Vagina (tissue), 2 donors: Measurements from ENCODE around the gene PTPN11. TPM values are rescaled to one million over a fixed set of nuclear protein-coding genes. Genes with fewer than 3 reads are reported as not detected.

Experiments
- DNase-seq, 2 donors: peaks; one replicate each; pipeline ENCODE4 v3.0.0-alpha.2; 2017; ENCODE audit errors: extremely low spot score in 2 of 2
- H3K27ac ChIP-seq: fragments of 200-600 bp; sonication (generic); one replicate; pipeline ENCODE4 v1.5.1; 2019
- H3K27me3 ChIP-seq: fragments of 200-600 bp; sonication (generic); one replicate; pipeline ENCODE4 v1.5.1; 2019
- H3K36me3 ChIP-seq, 2 donors: fragments of 200-600 bp; sonication (generic); one replicate each; pipeline ENCODE4 v1.5.1; 2017 to 2019
- H3K4me1 ChIP-seq: fragments of 200-600 bp; sonication (generic); one replicate; pipeline ENCODE4 v1.5.1; 2019
- H3K4me3 ChIP-seq, 2 donors: fragments of 200-600 bp; sonication (generic); 1 replicate in 1 of 2; 2 replicates in 1 of 2; pipeline ENCODE4 v1.5.1; 2016 to 2019
- H3K9me3 ChIP-seq: fragments of 200-600 bp; sonication (generic); one replicate; pipeline ENCODE4 v1.5.1; 2019
- POLR2A ChIP-seq, 2 donors: fragments of 450-650 bp; IDR thresholded peaks; one replicate each; pipeline ENCODE4 v1.6.1; 2017; ENCODE audit warnings: antibody characterized with exemption in 2 of 2, mild to moderate bottlenecking in 2 of 2, moderate library complexity in 2 of 2
- POLR2AphosphoS5 ChIP-seq, 2 donors: sonication (generic); formaldehyde crosslinking; IDR thresholded peaks; one replicate each; pipeline ENCODE4 v1.9.0; 2017; ENCODE audit warnings: antibody characterized with exemption in 2 of 2, mild to moderate bottlenecking in 2 of 2, low read depth in 1 of 2; ENCODE audit not compliant: insufficient read depth in 1 of 2
- intact Hi-C: fragments of 100-400 bp; cut with DNase I; formaldehyde crosslinking; loops from one replicate; pipeline ENCODE4 v1.15.1; 2023
- total RNA-seq: library from RNA; depleted of rRNA; stranded (reverse); fragments of >200 nt; gene quantifications from one replicate; pipeline ENCODE4 v1.2.3, GENCODE V29; 2016
- TF ChIP-seq, protein P1 (sequence below), 3 experiments: fragments of 450-650 bp in 2 of 3; fragments of 200-600 bp in 1 of 3; sonication (generic) in 1 of 3; IDR thresholded peaks; one replicate each; pipeline ENCODE4 v1.5.1; 2017 to 2019; ENCODE audit warnings: antibody characterized with exemption in 3 of 3, mild to moderate bottlenecking in 2 of 3, moderate library complexity in 2 of 3

The PTPN11 gene
- total RNA-seq, 1 donor from 2014 or later = 57.2 TPM

DNA sequence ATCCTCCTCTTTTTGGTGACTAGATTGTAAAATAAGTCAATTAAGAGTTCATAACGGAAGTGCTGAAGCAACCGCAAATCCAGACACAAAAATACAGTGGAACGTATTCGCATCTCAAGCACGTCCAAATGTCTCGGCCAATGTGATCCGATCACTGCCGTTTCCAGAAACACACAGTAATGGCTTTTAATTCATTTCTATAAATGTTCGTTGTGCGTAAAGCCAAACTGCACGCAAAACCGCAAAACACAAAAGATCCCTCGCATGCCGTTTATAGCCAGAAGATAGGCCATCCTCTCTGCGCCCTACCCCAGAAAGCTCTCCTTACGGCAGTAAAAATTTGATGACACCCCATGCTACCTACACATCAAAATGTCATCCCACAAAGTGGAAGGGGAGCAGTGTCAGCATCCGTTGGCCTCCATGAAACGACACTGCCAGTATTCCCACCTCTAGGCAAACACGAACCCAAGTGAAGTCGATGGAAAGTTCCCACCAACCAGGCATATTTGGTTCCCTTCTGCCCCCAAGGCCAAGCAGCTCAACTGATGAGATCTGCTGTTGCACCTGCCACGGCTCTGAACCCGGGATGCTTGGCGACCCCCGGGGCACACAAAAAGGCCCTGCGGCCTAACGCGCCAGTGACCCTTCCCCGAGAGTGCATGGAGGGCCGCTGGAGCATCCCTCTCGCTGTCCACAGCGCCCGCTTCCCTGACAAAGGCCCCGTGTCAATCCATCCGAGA lies 37.9 kb upstream of the PTPN11 start:
- peak overlapping the region; percentile 77 for H3K27ac ChIP-seq
- intact Hi-C loops = loop anchor here (10.0 kb wide), 1 partner anchor 186 kb away; no protein-coding TSS in a partner anchor
- DNase-seq = no peak

DNA sequence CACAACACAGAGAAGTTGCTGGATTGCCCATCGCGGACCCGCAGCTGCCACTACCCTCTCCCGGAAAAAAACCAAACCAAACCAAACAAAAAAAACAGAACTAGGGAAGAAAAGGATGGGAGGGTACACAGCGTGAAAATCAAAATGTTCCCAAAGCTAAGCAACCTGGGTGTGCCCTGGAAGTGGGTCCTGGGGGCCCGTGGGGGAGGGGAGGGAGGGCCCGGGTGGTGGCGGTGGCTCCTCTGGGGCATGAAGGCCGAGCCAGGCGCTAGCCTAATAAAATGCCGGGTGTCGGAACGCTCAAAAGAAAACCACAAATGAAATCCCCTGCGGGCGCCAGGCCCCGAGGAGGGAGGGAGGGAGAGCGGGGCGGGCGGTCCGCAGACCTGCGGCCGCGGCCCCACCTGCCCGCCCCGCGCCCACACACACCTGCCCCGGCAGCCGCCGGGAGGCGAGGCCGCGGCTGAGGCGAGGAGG lies 37.3 kb upstream of the PTPN11 start:
- Histone ChIP-seq H3K27me3 (no peaks in the 10 kb centered on the region), H3K4me1 (peaks cover 32% of the 10 kb centered on the region), H3K9me3 (no peaks in the 10 kb centered on the region), H3K27ac (peak overlapping the region; percentile 77), H3K36me3 (no peaks in the 10 kb centered on the region), H3K4me3 (peak overlapping the region; percentile 75 to 77)
- intact Hi-C loops = loop anchor here (10.0 kb wide), 1 partner anchor 187 kb away; no protein-coding TSS in a partner anchor
- TF ChIP-seq POLR2A (IDR thresholded peaks at IDR 0.05) = no peak
- no peak for TF ChIP-seq POLR2AphosphoS5 (IDR thresholded peaks at IDR 0.05; ENCODE audit: insufficient read depth in 1 of 2, low read depth in 1 of 2)
- TF ChIP-seq, protein P1, sequence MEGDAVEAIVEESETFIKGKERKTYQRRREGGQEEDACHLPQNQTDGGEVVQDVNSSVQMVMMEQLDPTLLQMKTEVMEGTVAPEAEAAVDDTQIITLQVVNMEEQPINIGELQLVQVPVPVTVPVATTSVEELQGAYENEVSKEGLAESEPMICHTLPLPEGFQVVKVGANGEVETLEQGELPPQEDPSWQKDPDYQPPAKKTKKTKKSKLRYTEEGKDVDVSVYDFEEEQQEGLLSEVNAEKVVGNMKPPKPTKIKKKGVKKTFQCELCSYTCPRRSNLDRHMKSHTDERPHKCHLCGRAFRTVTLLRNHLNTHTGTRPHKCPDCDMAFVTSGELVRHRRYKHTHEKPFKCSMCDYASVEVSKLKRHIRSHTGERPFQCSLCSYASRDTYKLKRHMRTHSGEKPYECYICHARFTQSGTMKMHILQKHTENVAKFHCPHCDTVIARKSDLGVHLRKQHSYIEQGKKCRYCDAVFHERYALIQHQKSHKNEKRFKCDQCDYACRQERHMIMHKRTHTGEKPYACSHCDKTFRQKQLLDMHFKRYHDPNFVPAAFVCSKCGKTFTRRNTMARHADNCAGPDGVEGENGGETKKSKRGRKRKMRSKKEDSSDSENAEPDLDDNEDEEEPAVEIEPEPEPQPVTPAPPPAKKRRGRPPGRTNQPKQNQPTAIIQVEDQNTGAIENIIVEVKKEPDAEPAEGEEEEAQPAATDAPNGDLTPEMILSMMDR (IDR thresholded peaks at IDR 0.05) = no peak
- DNase-seq = no peak

More for the DNA sequence above, 37.9 kb upstream of the PTPN11 start:
- H3K4me1 ChIP-seq = peaks cover 32% of the 10 kb centered on the region
- no peaks in the 10 kb centered on the region for H3K27me3 ChIP-seq
- H3K36me3 ChIP-seq = no peaks in the 10 kb centered on the region
- no peaks in the 10 kb centered on the region for H3K9me3 ChIP-seq
- H3K4me3 ChIP-seq = peak overlapping the region; percentile 75 to 77
- TF ChIP-seq POLR2AphosphoS5 (IDR thresholded peaks at IDR 0.05; ENCODE audit: insufficient read depth in 1 of 2, low read depth in 1 of 2) = no peak
- TF ChIP-seq POLR2A (IDR thresholded peaks at IDR 0.05) = no peak
- TF ChIP-seq, protein P1 (IDR thresholded peaks at IDR 0.05) = no peak

GRCh38 chr12:112381883-112382796 lies 36.6 kb upstream of the PTPN11 start, which contains the start of gene HECTD4:
TSS of gene HECTD4 (minus strand) at chr12:112382431. CDS start at chr12:112382128, 303 bp downstream.
- intact Hi-C loops = loop anchor here (10.0 kb wide), 1 partner anchor 187 kb away; no protein-coding TSS in a partner anchor
- Histone ChIP-seq H3K9me3 (no peaks in the 10 kb centered on the region), H3K27me3 (no peaks in the 10 kb centered on the region), H3K36me3 (no peaks in the 10 kb centered on the region), H3K27ac (peak within 1 kb of the TSS; percentile 77), H3K4me1 (peaks cover 32% of the 10 kb centered on the region), H3K4me3 (peak within 1 kb of the TSS; percentile 75 to 77)
- TF ChIP-seq, protein P1 (IDR thresholded peaks at IDR 0.05) = no peak
- TF ChIP-seq POLR2A (IDR thresholded peaks at IDR 0.05) (peak; percentile 28 to 62), POLR2AphosphoS5 (IDR thresholded peaks at IDR 0.05; ENCODE audit: insufficient read depth in 1 of 2, low read depth in 1 of 2) (peak; percentile 46 to 71)
- DNase-seq = no peak

DNA sequence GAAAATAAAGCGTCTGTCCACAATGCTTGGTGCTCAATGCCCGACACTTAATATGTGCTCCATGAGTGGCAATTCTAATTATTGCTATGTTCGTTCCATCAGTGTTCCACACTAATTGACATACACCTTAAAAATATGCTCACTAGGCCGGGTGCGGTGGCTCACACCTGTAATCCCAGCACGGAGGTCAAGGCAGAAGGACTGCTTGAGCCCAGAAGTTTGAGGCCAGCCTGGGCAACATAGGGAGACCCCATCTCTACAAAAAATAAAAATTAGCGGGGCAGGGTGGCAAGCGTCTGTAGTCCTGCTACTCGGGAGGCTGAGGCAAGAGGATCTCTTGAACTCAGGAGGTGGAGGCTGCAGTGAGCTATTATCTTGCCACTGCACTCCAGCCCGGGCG lies 35.9 kb upstream of the PTPN11 start:
- intact Hi-C loops = loop anchor here (10.0 kb wide), 1 partner anchor 188 kb away; no protein-coding TSS in a partner anchor
- TF ChIP-seq POLR2AphosphoS5 (IDR thresholded peaks at IDR 0.05; ENCODE audit: insufficient read depth in 1 of 2, low read depth in 1 of 2) = no peak
- no peak for TF ChIP-seq POLR2A (IDR thresholded peaks at IDR 0.05)
- TF ChIP-seq, protein P1 (IDR thresholded peaks at IDR 0.05) = no peak
- Histone ChIP-seq H3K27me3 (no peaks in the 10 kb centered on the region), H3K4me1 (peaks cover 32% of the 10 kb centered on the region), H3K27ac (peak overlapping the region; percentile 77), H3K4me3 (peak overlapping the region; percentile 75 to 77), H3K9me3 (no peaks in the 10 kb centered on the region), H3K36me3 (no peaks in the 10 kb centered on the region)
- DNase-seq = no peak
